Endothelial cell of umbilical vein (primary cell): ENCODE measurements around the gene ADCY7. TPM values are rescaled to one million over a fixed set of nuclear protein-coding genes. Genes with fewer than 3 reads are reported as not detected.

ENCODE experiments used
- BruUV-seq: library from RNA; stranded (reverse); fragments of 400-500 nt; replicated peaks from 2 replicates; lab custom pipeline; 2021; lab: Mats Ljungman, UMichigan
- CTCF ChIA-PET: fragments of 300-600, 350-600 bp; sonication (Branson Sonifier 250); formaldehyde crosslinking; loops from one replicate; lab custom pipeline; 2021; ENCODE audit warnings: antibody characterized with exemption, inconsistent platforms; lab: Charles Lee
- POLR2A ChIA-PET: fragments of 300-600, 350-600 bp; sonication (Branson Sonifier 250); formaldehyde crosslinking; loops from one replicate; lab custom pipeline; 2021; ENCODE audit warnings: antibody characterized with exemption, inconsistent platforms; lab: Charles Lee
- DNase-seq: peaks from one replicate; pipeline ENCODE4 v3.0.0-alpha.2; 2011; ENCODE audit warnings: low read depth, low spot score
- FAIRE-seq: peaks from 2 replicates; lab custom pipeline; 2011; peaks lifted over from hg19 to GRCh38; lab: Jason Lieb, UNC
- H2AFZ ChIP-seq: 2 replicates; pipeline ENCODE4 v1.6.0; 2012; ENCODE audit warnings: low read depth, low read length, control low read depth, inconsistent platforms
- H3K27ac ChIP-seq: 2 replicates; pipeline ENCODE4 v1.5.1; 2011; ENCODE audit warnings: low read depth, mild to moderate bottlenecking, control low read depth, low read length, moderate library complexity; ENCODE audit not compliant: insufficient read depth
- H3K27me3 ChIP-seq, 2 experiments: 2 replicates each; pipeline versions ENCODE4 v1.6.0 to v1.6.1; 2011; ENCODE audit warnings: low read length in 2 of 2, mixed read lengths in 1 of 2; ENCODE audit not compliant: control insufficient read depth in 2 of 2, insufficient read depth in 2 of 2
- H3K36me3 ChIP-seq, 2 experiments: 2 replicates in 1 of 2; 3 replicates in 1 of 2; pipeline ENCODE4 v1.5.1; 2011; ENCODE audit warnings: low read length in 2 of 2, mild to moderate bottlenecking in 1 of 2, moderate library complexity in 1 of 2; ENCODE audit not compliant: control insufficient read depth in 2 of 2, insufficient read depth in 2 of 2; ENCODE audit errors: extremely low read depth in 1 of 2
- H3K4me1 ChIP-seq: 3 replicates; pipeline ENCODE4 v1.5.1; 2011; ENCODE audit warnings: mild to moderate bottlenecking, low read length; ENCODE audit not compliant: control insufficient read depth, insufficient read depth; ENCODE audit errors: extremely low read depth
- H3K4me2 ChIP-seq: 2 replicates; pipeline ENCODE4 v1.6.1; 2011; ENCODE audit warnings: low read length, control low read depth, mixed read lengths; ENCODE audit not compliant: insufficient read depth
- H3K4me3 ChIP-seq, 3 experiments: fragments of 200-600 bp in 1 of 3; sonication (generic), shearing (Covaris generic) in 1 of 3; replicated peaks in 1 of 3; 2 replicates each; pipeline ENCODE4 v1.5.1; 2011 to 2016; ENCODE audit warnings: control low read depth in 3 of 3, low read length in 3 of 3, mild to moderate bottlenecking in 2 of 3, inconsistent platforms in 1 of 3, low read depth in 1 of 3, moderate library complexity in 1 of 3; ENCODE audit not compliant: insufficient read depth in 1 of 3
- H3K79me2 ChIP-seq: 2 replicates; pipeline ENCODE4 v1.6.0; 2012; ENCODE audit warnings: low read length, inconsistent platforms; ENCODE audit not compliant: control insufficient read depth, insufficient read depth
- H3K9ac ChIP-seq: replicated peaks from 2 replicates; pipeline ENCODE3; 2011; ENCODE audit warnings: low read length, control low read depth; ENCODE audit not compliant: insufficient read depth; ENCODE audit errors: extremely low read depth
- H3K9me1 ChIP-seq: replicated peaks from 3 replicates; pipeline ENCODE4 v1.6.0; 2011; ENCODE audit warnings: mild to moderate bottlenecking, low read length; ENCODE audit not compliant: control insufficient read depth, insufficient read depth; ENCODE audit errors: extremely low read depth
- H3K9me3 ChIP-seq: replicated peaks from 2 replicates; pipeline ENCODE4 v1.5.1; 2012; ENCODE audit warnings: low read length, inconsistent platforms; ENCODE audit not compliant: control insufficient read depth, insufficient read depth
- H4K20me1 ChIP-seq: replicated peaks from 2 replicates; pipeline ENCODE3; 2011; ENCODE audit warnings: mild to moderate bottlenecking, low read length; ENCODE audit not compliant: control insufficient read depth, insufficient read depth; ENCODE audit errors: extremely low read depth
- CTCF ChIP-seq, 2 donors: IDR thresholded peaks; 1 replicate in 1 of 2; 2 replicates in 1 of 2; pipeline ENCODE4 v1.5.1; 2011; ENCODE audit warnings: low read length in 2 of 2, mild to moderate bottlenecking in 2 of 2, moderate library complexity in 2 of 2, control low read depth in 1 of 2, inconsistent platforms in 1 of 2, low read depth in 1 of 2; ENCODE audit not compliant: insufficient read depth in 1 of 2; ENCODE audit errors: extremely low read depth in 1 of 2
- EZH2 ChIP-seq: IDR thresholded peaks from 2 replicates; pipeline ENCODE4 v1.6.1; 2012; ENCODE audit warnings: borderline replicate concordance, low read depth, mild to moderate bottlenecking, moderate library complexity, low read length, inconsistent platforms; ENCODE audit not compliant: severe bottlenecking
- FOS ChIP-seq: IDR thresholded peaks from 2 replicates; pipeline ENCODE4 v1.6.1; 2011; ENCODE audit warnings: mild to moderate bottlenecking, low read length, moderate library complexity, borderline replicate concordance; ENCODE audit not compliant: insufficient read depth
- GATA2 ChIP-seq: IDR thresholded peaks from 2 replicates; pipeline ENCODE4 v1.7.0; 2011; ENCODE audit warnings: low read depth, mild to moderate bottlenecking, moderate library complexity, mixed read lengths, low read length; ENCODE audit not compliant: insufficient read length, insufficient read depth
- JUN ChIP-seq: IDR thresholded peaks from 2 replicates; pipeline ENCODE4 v1.6.1; 2011; ENCODE audit warnings: borderline replicate concordance, low read depth; ENCODE audit not compliant: insufficient read length, insufficient read depth
- MAX ChIP-seq: IDR thresholded peaks from 2 replicates; pipeline ENCODE4 v1.6.1; 2011; ENCODE audit not compliant: insufficient read depth, insufficient read length
- MYC ChIP-seq: IDR thresholded peaks from one replicate; pipeline ENCODE4 v1.6.1; 2011; ENCODE audit warnings: mild to moderate bottlenecking, low read depth, low read length
- POLR2A ChIP-seq: IDR thresholded peaks from 2 replicates; pipeline ENCODE4 v1.6.1; 2012; ENCODE audit warnings: low read depth, mild to moderate bottlenecking, control low read depth, low read length
- POLR2AphosphoS5 ChIP-seq: IDR thresholded peaks from 2 replicates; pipeline ENCODE4 v1.6.1; 2012; ENCODE audit warnings: low read depth, mild to moderate bottlenecking, control low read depth, low read length, moderate library complexity; ENCODE audit not compliant: insufficient read depth
- dilution Hi-C: fragments of 300-500 bp; cut with MboI; formaldehyde crosslinking; loops from one replicate; pipeline ENCODE4 v1.15.0; 2019; ENCODE audit warnings: low sequenced_read_pairs; ENCODE audit not compliant: extremely low pct_ligation_motif_present
- intact Hi-C: fragments of 100-400 bp; cut with micrococcal nuclease; formaldehyde crosslinking; loops from one replicate; pipeline ENCODE4 v1.10.0; 2022
- polyA plus RNA-seq, 4 experiments: library from polyadenylated mRNA; depleted of rRNA in 3 of 4; stranded (reverse) in 3 of 4; unstranded in 1 of 4; fragments of >200 nt; gene quantifications; 2 replicates each; pipeline versions ENCODE4 v1.2.1 to v1.2.3, GENCODE V29; 2011 to 2012; ENCODE audit warnings: missing spikeins in 1 of 4
- total RNA-seq: library from RNA; stranded (reverse); gene quantifications from 2 replicates; pipeline ENCODE4 v1.2.3, GENCODE V29; 2021

ADCY7 gene
- total and polyA plus RNA-seq, 2 donors (not counting 3 experiments of a cell fraction or from before 2014, with no cell fraction given), result 3.5 to 9.3 TPM

- no peak overlapping the region for H3K9ac ChIP-seq
- no peak overlapping the region for H2AFZ ChIP-seq
- DNase-seq (no peak), FAIRE-seq (no peak)
- BruUV-seq, result no TSS peak
- H3K9me1 ChIP-seq, result no peaks in the 10 kb centered on the region
- no peak overlapping the region for H3K4me2 ChIP-seq
- no peaks in the 10 kb centered on the region for H3K9me3 ChIP-seq
- H3K4me3 ChIP-seq, result no peak overlapping the region
- no peaks in the 10 kb centered on the region for H3K36me3 ChIP-seq
- dilution Hi-C loops, result no loop called here
- TF ChIP-seq CTCF (IDR thresholded peaks at IDR 0.05; ENCODE audit: extremely low read depth in 1 of 2, insufficient read depth in 1 of 2, low read depth in 1 of 2, low read length in 2 of 2), result no peak
- no peak for TF ChIP-seq EZH2
- TF ChIP-seq POLR2AphosphoS5, result no peak
- no peak for TF ChIP-seq GATA2
- no peak for TF ChIP-seq MYC
- TF ChIP-seq MAX, result no peak
- no peak for TF ChIP-seq POLR2A
- no peak for TF ChIP-seq JUN
- no peak for TF ChIP-seq FOS
- H4K20me1 ChIP-seq, result no peaks in the 10 kb centered on the region
- ChIA-PET CTCF (no interaction called here), POLR2A (no interaction called here)
- no peaks in the 10 kb centered on the region for H3K27me3 ChIP-seq
- no peaks in the 10 kb centered on the region for H3K4me1 ChIP-seq
- H3K79me2 ChIP-seq, result no peaks in the 10 kb centered on the region
- no peak overlapping the region for H3K27ac ChIP-seq
- intact Hi-C loops, result no loop called here
Observed at GRCh38 chr16:50281391-50282009, 15.1 kb downstream of the ADCY7 start.
